GM12872 (cell line): ENCODE data around the gene KRTAP16-1.

Experiments
- CTCF ChIP-seq: IDR thresholded peaks from 3 replicates; pipeline ENCODE4 v1.5.1; 2011; ENCODE audit warnings: low read depth, mild to moderate bottlenecking, low read length, moderate library complexity; ENCODE audit not compliant: insufficient read depth

Gene KRTAP16-1

GRCh38 chr17:41304091-41304490 lies 5.0 kb downstream of the KRTAP16-1 start:
- no peak for TF ChIP-seq CTCF

- no peak for TF ChIP-seq CTCF
Measured at GRCh38 chr17:41302981-41303380, 6.1 kb downstream of the KRTAP16-1 start.

GRCh38 chr17:41301916-41302901 lies 6.9 kb downstream of the KRTAP16-1 start, which contains the start of gene KRTAP29-1:
Gene KRTAP29-1 (minus strand): TSS chr17:41302851. CDS start chr17:41302851, 0 bp downstream.
- TF ChIP-seq CTCF, result no peak

- TF ChIP-seq CTCF, result no peak
Measured at GRCh38 chr17:41301204-41301790, 7.8 kb downstream of the KRTAP16-1 start.

- TF ChIP-seq CTCF, result no peak
Measured at GRCh38 chr17:41298458-41299135, 10.5 kb downstream of the KRTAP16-1 start.

GRCh38 chr17:41296846-41297245 lies 12.3 kb downstream of the KRTAP16-1 start:
- no peak for TF ChIP-seq CTCF

GRCh38 chr17:41294016-41294415 lies 15.1 kb downstream of the KRTAP16-1 start:
- no peak for TF ChIP-seq CTCF
